HG02852 (cell line): ENCODE measurements around the gene SAMD11.

Experiments
- ATAC-seq: cut with Tn5 transposase; IDR thresholded peaks from one replicate; pipeline ENCODE4 v1.9.1; 2021; ENCODE audit warnings: mild to moderate bottlenecking, moderate library complexity; ENCODE audit not compliant: unreplicated experiment

Gene SAMD11

DNA sequence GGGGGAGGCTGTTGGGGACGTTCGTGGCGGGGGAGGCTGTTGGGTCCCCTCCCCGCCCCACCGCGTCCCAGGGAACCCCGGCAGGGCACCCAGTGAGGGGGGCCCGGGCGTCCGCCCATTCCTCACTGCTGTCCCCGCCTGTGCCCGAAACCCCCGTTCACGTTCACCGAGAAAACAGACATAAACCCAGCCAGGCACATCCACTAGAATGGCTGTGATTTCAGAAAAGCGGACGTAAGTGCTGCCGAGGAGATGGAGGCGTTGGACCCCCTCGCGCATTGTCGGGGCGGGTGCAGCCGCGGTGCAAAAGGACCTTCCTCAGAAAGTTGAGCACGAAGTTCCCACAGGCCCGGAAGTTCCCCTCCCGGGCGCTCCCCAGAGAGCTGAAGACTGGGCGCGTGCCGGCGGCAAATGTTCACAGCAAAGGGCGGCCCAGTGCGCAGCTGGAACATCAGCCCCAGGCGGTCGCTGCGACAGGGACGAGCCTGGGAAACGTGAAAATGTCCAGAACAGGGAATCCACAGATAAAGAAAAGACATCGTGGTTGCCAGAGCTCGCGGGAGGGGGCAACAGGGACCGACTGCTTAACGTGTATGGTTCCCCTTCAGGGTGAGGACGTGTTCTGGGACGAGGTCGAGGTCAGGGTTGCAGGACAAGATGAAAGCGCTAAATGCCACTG is 18.5 kb upstream of the SAMD11 start:
- no peak for ATAC-seq

DNA sequence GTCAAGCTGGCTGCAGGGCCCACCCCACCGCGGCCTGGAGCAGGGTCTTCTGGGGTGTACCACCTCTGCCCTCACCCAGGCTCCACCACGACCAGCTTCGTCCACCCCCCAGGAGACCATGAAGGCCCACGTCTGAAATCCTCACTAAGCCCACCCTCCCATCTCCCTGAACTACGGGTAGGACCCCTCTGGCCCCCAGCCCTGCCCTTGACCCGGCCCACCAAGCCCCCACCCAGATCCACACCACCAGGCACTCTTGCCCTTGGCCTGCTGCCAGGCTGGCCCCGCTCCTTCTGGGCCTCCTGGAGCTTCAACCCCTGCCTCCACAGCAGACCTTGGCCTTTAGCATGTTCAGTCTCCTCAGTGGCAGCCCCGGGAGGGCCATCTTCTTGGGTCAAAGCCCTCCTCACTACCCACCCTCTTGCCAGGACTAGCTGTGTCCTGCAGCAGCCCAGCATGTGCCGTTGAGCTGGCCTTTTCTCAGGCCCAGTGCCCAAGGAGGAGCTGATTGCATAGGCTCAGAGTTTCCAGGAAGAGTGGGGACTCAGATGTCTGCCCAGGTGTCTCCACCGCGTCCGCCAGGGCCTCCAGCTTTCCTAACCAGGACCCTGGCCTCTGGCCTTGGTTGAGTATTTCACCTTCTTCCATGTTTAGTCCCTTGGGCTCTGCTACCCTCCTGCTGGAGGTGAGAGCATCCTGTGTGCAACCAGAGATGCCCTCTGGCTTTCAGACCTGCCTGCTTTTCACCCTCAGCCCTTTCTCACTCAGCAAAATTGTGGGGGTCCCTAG is 17.7 kb upstream of the SAMD11 start:
- no peak for ATAC-seq

DNA sequence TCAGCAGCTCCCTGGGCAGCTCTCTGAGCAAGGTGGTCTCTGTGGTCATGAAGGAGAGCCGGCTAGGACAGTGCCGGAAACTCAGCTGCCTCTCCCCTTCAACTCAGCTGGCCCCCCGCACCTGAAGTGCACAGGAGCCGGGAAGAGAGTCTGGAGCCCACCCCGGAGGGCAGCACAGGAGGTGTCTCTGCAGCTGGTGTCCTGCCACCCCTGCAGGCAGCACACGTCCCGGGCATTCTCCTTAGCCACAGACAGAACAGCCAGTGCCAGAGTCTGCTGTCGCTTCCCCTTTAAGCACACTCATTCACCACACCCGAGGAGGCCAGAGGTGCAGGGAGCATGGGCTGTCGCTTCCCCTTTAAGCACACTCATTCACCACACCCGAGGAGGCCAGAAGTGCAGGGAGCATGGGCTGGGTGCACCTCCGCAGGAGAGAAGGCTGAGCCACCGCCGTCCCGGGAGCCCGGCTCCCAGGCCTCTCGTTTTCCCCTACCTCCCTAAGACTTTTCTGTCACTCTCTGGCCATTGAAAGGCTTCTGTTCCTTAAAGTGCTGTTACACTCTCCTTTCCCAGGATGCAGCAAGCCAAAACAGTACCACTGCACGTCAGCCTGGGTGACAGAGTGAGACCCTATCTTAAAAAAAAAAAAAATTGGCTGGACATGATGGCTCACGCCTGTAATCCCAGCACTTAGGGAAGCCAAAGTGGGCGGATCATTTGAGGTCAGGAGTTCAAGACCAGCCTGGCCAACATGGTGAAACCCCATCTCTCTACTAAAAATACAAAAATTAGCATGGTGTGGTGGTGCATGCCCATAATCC is 16.9 kb upstream of the SAMD11 start:
- ATAC-seq, result no peak

DNA sequence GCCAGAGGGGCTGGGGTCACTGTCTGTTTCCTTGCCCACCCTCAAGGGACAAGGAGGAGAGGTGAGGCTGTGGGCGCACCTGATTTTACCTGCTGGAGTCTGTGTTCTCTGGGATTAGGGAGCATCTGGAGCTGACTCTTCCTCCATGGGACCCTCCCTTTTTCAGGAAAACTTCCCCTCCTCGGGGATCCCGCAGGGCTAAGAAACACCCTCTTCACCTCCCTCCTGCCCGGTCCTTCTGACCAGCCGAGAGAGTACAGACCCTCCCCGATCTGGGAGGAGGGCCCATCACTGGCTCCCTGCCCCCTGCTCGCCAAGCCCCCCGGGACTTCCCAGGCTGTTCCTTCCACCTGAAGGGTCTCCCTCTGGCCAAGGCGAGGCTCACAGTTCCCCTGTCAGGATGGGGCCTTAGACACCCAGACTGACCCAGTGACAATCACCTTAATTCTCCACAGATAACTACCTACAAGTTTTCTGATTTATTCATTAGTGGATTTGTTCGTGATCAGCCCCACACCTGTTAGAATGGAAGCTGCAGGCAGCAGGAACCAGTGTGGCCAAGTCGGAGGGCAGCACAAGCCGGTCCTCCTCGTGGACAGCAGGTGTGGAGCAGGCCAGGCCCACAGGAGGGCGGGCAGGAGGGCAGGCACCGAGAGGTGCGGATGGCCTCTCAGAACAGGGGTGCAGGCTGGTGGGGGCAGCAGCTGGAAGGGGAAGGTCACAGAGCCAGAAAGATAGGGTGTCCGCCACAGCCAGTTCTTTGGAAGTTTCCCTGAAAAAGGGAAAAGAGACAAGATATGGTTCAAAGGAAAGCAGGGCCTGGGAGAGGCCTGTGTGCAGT is 15.9 kb upstream of the SAMD11 start:
- no peak for ATAC-seq

DNA sequence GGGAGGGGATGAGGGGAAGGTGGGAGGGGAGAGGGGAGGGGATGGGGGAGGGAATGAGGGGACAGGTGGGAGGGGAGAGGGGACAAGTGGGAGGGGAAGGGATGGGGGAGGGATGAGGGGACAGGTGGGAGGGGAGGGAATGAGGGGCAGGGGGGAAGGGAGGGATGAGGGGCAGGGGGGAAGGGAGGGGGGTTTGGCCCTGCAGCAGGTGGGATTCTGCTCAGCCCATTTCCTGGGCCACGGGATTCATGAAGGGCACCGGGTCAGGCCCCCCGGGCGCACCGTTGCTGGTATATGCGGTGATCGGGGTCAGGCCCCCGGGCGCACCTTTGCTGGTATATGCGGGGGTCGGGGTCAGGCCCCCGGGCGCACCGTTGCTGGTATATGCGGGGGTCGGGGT is 15.1 kb upstream of the SAMD11 start:
- ATAC-seq, result no peak

DNA sequence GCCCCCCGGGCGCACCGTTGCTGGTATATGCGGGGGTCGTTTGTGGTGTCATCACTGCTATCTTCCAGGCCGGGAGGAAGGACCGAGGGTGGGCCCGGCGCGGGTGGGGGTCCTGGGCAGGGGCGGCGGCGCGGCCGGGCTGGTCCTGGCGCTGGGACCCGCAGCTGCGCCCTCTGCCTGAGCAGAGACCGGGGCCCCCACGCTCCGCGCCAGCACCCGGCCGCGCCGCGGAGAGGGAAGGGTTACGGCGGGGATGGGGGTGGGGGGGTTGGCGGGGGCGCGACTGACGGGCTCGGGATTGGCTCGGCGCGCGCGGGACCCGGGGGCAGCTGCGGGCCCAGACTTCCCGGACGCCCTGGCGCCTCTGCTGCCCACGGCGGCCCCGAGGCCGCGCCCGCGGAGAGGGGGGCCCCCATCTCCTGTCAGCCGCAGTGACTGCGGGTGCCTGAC is 13.8 kb upstream of the SAMD11 start:
- ATAC-seq, result no peak

DNA sequence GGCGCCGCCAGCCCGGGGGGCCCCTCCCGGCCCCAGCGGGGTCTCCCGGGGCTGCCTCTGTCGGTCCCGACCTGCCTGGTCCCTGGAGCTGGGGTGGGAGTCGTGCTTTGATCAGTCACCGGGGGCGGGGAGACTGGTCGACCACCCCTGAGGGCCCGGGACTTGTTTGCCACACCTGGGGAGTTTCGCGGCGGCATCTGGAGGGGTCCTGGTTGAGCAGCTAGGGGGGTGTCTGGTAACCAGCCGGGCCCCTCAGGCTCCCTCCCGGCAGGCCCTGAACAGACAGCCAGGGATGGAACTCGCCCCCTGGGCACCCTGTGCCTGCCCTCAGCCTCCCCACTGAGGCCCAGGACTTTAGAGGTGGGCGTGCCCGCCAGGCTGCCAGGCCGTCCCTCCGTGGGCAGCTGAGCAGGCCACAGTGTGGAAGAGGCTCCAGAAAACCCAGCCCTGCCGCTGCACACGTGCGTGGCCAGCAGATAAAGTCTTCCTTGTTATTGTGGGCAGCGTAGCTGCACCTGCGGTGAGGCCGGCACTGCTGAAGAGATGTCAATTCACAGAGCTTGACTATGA is 13.3 kb upstream of the SAMD11 start:
- ATAC-seq, result no peak

DNA sequence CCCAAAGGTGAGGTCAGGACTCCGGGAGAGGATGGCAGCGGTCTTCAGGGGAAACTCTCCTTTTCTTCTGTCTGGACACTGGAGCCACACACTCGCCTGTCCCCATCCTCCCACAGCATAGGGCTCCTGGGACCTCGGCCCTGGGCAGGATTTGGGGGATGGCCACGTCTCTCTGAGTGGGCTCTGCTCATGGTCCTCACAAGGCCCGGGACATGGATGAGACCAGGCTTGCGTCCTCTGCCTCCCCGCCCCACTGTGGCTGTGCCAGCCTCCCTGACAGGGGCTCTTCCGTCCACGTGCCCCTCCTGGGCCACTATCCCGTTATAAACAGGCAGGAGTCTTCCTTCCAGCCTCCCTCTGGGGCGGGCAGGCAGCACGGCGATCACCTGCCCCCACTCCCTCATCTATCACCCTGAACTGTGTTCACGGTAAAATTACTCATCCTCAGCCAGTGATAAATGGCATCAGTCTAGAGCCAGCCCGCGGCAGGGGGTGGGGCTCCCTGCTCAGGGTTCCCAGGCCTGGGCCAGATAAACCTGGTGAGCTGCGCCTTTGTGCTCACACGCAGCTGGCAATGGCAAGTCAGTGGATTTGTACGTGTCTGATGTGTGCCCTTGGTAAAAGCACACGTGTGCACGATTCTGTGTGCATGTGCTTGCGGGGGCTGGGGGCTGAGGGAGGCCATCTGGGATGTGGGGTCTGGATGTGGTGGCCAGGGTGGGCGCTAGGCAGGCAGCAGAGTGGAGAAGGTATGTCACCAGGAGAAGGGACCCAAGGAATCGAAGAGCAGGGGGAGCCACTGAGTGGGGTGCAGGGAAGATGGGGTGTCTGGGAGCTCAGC is 12.6 kb upstream of the SAMD11 start:
- no peak for ATAC-seq

DNA sequence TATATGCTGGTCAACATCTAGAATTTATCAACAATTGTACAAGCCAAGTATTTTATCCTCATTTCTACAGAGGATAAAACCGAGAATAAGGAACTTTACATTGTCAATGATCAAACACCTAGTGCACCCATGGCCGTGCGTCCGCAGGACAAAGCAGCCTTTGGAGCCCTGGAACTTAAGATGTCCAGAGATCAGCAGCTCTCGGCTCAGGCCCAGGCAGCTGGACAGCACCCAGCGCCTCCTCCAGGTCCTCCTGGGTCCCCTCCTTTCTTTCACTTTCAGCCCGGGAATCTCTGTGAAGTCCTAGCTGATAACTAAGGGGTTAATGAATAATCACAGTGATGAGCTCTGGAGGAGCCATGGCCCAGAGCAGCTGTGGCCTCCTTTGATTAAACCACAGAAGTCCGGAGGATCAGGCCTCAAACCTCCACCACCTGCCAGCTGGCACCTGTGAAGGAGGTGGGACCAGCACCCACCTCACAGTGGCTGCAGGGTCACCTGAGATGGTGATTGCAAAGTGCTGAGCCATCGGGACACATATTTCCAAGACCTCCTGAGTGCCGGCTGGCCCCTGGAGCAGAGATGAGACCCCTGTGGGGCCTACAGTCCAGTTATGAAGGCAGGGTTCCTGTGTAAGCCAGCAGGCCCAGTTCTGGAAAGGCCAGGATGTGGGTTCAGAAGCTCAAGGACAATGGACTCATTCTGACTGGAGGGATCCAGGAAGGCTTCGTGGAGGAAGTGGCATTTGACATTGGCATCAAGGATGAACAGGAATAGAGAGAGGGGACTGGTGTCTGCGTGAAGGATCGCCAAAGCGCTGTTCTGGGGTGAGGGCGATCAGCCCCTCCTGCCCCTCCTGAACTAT is 11.6 kb upstream of the SAMD11 start:
- ATAC-seq, result no peak

DNA sequence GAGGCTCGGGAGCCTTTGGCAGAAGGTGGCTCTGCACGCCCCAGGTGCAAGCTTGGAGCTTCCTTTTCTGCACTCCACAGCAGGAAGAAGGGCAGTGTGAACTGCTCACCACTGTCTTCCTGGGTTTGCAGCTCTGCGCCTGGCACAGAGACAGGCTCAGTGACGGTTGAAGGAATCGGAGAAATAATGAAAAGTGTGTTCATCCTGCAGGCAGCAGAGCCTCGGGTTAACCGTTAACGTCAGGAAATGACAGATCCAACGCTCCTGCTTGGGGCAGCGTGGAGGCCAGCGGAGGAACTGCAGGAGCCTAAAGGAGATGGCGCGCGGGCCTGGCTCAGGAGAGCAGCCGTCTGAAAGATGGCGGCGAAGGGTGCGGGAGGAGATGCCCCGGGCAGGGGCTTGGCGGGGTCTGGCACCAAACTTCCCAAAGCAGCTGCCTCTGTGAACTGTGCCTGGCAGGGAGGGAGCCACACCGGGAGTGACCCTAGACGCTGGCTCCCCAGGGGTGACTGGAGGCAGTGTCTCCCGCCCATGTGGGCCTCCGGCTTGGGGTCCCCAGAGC is 10.9 kb upstream of the SAMD11 start:
- no peak for ATAC-seq

DNA sequence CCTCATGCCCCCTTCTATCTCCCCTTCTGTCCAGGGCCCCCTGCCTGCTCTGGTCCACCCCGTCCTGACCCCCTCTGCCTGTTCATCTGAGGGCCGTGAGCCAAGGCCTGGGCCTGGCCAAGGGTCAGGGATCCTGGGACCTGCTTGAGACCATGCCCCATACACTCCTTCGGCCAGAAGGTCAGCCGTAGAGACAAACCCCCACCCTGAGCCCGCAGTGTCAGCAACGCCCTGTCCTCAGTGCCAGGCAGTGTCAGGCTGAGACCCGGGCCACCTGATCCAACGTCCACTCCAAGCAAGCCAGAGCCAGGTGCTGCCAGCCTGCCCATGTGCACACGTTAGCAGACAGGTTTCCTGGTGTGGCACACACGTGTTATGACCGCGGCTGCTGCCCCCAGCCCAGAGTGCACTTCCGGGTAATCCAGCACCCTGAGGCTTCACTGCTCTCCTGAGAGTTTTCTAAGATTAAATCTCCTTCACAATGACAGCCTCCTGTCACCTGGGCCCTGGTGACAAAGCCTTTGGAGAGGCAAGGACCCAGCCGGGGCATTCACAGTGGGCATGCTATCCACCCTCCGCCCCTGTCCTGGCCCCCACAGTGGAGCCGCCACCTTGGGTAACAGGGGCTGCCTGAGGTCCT is 10.1 kb upstream of the SAMD11 start:
- no peak for ATAC-seq

DNA sequence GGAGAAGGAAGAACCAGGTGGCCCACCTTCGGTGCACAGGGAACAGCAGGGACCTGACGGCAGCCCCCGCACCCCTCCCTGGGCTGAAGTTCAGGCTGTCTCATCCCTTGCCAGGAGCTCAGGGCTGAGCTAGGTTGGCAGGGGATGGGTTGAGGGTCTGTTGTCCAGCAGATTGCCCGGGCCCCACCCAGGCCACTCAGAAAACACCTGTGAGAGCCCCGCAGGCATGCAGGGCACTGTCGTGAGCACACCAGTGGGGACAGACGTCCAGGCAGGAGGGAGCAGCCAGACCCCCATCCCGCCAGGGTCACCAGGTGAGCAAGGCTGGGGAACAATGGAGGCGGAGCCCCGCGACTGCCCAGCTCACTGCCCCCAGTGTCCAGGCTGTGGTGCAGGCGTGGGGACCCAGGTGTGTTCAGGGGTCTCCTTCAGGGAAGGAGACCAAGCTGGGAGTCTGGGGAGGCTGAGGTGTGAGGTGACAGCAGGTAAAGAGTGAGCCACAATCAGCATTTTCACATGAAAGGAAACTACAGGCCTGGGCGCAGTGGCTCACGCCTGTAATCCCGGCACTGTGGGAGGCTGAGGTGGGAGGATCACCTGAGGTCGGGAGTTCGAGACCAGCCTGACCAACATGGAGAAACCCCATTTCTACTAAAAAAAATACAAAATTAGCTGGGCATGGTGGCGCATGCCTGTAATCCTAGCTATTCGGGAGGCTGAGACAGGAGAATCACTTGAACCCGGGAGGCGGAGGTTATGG is 9.4 kb upstream of the SAMD11 start:
- ATAC-seq, result no peak

DNA sequence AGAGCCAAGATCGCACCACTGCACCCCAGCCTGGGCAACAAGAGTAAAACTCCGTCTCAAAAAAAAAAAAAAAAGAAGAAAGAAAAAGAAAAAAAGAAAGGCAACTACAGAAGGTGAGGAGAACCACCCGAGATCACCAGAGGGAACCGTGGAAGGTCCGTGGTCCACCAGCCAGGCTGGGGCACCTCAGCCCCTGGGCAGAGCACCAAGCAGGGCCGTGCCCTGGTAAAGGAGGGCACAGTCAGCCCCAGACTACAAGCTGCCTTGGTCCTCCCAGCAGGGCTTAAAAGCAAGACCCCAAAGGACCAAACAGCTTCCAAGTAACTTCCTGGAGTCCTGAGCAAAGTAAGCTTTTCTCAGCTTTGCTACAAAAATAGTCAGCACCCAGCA is 8.8 kb upstream of the SAMD11 start:
- ATAC-seq, result no peak

DNA sequence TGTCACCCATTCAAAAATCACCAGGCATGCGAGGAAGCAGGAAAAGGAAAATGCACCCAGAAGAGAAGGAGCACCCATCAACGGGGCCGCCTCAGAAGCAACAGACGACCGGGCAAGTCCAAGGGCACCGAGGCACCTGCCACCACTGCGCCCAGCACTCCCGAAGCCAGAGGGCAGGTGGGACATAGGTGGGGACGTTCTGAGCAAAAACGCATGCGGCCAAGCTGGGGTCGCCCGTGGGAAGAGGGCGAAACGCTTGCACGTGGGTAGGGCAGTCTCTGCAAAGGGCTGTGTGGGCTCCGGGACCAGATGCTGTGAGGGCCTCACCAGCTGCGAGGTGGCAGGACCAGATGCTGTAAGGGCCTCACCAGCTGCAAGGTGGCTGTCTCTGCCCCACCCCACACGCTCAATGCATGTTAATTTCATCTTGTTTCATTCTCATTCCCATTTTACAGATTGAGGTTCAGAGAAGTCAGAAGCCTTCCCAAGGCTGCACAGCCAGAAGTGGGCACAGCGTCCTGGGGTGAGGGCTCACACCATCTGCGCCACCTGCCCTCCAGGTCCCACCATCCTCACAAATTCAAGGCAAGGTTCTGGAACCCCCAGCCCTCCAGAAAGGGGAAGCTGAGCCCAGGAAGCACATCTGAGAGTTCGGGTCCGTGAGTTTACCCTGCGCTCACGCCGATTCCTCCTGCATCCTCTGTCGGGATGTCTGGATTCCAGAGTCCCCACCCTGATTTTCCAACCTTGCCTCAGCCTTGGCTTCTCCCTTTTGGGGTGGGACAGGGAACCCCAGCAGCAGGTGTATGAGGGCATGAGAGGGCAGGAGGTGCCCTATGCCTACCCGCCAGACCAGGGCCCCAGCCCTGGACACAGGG is 8.2 kb upstream of the SAMD11 start:
- ATAC-seq, result no peak

DNA sequence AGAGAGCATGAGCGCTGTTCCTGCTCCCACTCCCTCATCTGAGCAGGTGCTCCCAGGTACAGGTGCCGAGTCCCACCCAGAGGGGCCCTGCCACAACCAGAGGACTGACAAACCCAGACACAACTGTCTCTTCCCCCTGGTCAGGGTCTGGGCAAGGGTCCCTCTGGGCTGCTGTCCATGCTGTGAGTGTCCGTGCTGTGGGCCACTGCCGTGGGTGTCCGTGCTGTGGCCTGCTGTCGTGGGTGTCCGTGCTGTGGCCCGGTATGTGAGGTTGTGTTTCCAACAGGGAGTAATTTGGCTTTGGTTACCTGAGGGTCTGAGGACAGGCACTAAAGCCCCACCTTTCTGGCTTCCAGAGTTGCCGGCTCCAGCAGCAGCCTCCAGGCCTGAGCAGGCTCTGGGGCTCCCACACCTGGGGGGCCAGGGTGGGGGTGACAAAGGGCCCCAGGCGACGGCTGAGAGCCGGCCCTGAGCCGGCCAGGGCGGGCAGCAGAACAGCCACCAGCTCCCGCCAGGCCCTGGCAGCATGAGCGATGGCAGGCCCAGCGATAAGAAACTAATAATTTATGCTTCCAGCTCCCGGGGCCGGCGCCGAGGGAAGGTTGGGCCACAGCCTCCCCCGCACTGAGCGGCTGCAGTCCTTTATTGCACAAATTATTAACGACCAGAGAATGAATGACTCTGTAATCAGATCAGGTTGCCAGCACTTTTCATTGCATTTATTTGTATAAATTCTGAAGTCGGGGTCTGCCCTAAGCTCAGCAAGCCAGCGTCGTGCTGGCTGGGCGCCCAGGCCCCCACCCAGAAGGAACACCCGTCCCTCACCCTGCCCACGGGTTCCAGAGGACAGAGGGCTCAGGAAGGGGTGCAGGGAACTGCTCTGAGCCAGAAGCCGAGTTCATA is 7.3 kb upstream of the SAMD11 start:
- ATAC-seq, result no peak
